A673 (cell line): ENCODE measurements around the gene ZNF584.

Experiments used
- CTCF ChIP-seq: fragments of 300-800, 200-600 bp; sonication (generic); conservative IDR thresholded peaks from 2 replicates; pipeline ENCODE4 v1.5.1; 2017; ENCODE audit warnings: low read depth, mild to moderate bottlenecking, antibody characterized with exemption, low read length, moderate library complexity, mixed read lengths
- EZH2 ChIP-seq: fragments of 200-600 bp; sonication (generic); IDR thresholded peaks from 2 replicates; pipeline ENCODE4 v1.6.1; 2017; ENCODE audit warnings: borderline replicate concordance, low read depth, mild to moderate bottlenecking, mixed read lengths, antibody characterized with exemption, low read length; ENCODE audit not compliant: poor library complexity, severe bottlenecking

- TF ChIP-seq EZH2 (no peak), CTCF (no peak)
Observed at GRCh38 chr19:58398545-58398944, 9.9 kb upstream of the ZNF584 start.
